Uterus (tissue), 2 donors: ENCODE measurements around the gene ZFHX2.

ENCODE experiments used
- CTCF ChIP-seq, 4 experiments: fragments of 200-600 bp in 2 of 4; fragments of 450-650 bp in 2 of 4; sonication (generic) in 2 of 4; IDR thresholded peaks; one replicate each; pipeline ENCODE4 v1.5.1; 2016 to 2019; ENCODE audit warnings: antibody characterized with exemption in 4 of 4, mild to moderate bottlenecking in 2 of 4, moderate library complexity in 1 of 4
- POLR2A ChIP-seq, 2 donors: fragments of 450-650 bp; IDR thresholded peaks; one replicate each; pipeline ENCODE4 v1.6.1; 2016; ENCODE audit warnings: antibody characterized with exemption in 2 of 2, mild to moderate bottlenecking in 1 of 2, moderate library complexity in 1 of 2

- TF ChIP-seq POLR2A (IDR thresholded peaks at IDR 0.05) (no peak), CTCF (IDR thresholded peaks at IDR 0.05) (no peak)
Observed at GRCh38 chr14:23557946-23558345, 6.4 kb upstream of the ZFHX2 start.
